GM21390 (cell line): ENCODE results near the gene EHMT1.
"Not testable (repeated sequence)": the region's sequence is repeated elsewhere in the genome, so short reads cannot be mapped to it uniquely, and the experiment has no call there.

Experiments used
- ATAC-seq: cut with Tn5 transposase; IDR thresholded peaks from one replicate; pipeline ENCODE4 v1.9.1; 2021; ENCODE audit not compliant: unreplicated experiment

EHMT1 gene

GRCh38 chr9:137614631-137615386 is 4.0 kb upstream of the EHMT1 start:
- no peak for ATAC-seq

GRCh38 chr9:137615387-137615871 is 3.4 kb upstream of the EHMT1 start:
- ATAC-seq = no peak

GRCh38 chr9:137619240-137620047 is 639 bp downstream of the EHMT1 start:
- ATAC-seq = peak; percentile 15

- ATAC-seq = no peak
These were observed 1.2 kb downstream of the EHMT1 start for GRCh38 chr9:137620048-137620405.

DNA sequence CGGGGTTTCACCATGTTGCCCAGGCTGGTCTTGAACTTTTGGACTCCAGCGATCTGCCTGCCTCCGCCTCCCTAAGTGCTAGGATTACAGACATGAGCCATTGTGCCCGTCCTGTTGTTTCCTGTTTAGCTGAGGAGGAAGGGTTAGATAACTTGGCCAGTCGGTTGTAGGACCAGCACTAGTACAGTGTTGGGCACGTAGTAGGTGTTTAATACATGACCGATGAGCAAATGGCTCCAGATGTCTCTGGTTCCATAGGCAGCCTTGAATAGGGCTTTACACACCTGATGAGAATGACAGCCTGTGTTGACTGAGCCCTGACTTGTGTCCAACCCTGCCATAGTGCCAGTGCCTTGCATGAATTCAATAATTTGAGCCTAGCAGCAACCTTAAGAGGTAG is 1.8 kb downstream of the EHMT1 start:
- ATAC-seq = no peak

DNA sequence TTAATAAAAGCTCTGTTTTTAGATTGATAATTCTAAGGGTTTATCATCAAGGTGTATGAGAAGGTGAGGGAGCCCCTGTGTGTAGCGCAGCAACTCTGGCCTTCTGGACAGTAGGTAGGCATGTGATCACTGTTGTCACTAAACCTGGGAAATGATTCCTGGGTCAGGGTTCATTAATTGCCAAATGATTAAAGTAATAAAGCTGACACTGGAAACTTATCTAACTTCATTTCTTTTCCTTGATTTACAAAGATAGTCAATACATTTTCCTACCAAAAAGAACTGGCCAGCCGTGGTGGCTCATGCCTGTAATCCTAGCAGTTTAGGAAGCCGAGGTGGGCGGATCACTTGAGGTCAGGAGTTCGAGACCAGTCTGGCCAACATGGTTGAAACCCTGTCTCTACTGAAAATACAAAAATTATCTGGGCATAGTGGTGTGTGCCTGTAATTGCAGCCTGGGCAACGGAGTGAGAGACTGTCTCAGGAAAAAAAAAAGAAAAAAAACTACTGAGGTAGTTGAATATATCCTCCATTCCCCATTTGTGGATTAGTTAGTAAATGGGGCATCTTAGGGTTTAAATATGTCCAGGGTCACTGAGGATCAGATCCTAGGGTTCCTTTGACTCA is 2.4 kb downstream of the EHMT1 start:
- ATAC-seq = no peak

- not testable (repeated sequence) for ATAC-seq
These were observed 3.4 kb downstream of the EHMT1 start for GRCh38 chr9:137622211-137622610.

DNA sequence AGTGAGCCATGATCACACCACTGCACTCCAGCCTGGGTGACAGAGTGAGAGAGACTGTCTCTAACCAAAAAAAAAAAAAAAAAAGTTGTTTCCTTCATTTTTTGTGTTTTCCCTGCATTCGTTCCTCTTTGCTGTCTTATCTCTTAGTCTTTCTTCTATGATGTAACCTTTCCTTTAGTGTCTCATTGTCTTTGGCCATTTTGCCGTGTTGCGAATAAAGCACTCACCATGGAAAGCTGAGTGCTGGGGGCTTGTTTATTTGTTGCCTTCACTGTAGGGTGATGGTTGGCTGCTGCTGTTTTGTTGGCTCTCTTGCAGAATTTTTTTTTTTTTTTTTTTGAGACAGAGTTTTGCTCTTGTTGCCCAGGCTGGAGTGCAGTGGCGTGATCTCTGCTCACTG is 7.7 kb downstream of the EHMT1 start:
- no peak for ATAC-seq

- not testable (repeated sequence) for ATAC-seq
These were observed 8.6 kb downstream of the EHMT1 start for GRCh38 chr9:137627406-137627805.

DNA sequence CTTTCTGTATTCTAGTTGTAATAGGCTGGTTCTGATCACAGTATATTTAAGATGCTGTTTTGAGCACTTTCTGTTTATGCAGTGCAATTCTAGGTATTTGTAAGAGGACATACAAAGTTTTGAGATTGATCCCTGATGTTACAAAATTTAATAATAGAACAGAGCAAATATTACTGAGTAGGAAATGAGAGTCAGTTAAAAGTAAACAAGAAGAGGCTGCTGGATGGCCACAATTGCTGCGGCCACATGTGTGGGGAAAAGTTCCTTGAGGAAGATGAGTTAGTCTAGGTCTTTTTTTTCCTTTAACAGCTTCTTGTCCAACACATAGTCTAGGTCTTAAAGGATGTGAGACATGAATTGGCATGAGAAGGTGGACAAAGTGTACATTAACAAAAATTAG is 11.3 kb downstream of the EHMT1 start:
- ATAC-seq = no peak

DNA sequence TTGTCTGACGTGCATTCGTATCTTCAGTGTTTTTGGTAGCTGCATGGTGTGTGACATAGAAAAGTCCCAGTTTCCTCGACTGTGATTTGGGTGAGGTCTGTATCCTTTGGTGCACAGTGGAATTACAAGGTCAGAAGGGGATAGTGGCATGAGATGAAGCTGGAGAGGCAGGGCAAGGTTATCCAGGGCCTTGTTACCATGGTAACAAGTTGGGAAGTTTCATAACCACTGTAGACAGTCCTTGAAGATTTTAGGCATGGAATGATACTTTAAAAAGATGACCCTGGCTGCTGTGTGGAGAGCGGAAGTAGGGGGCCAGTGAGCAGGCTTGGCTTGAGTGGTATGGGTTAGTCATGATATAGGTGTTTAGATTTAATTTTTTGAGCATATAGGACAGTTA is 11.9 kb downstream of the EHMT1 start:
- no peak for ATAC-seq

GRCh38 chr9:137631345-137632229 is 12.8 kb downstream of the EHMT1 start:
- no peak for ATAC-seq

GRCh38 chr9:137632230-137633161 is 13.7 kb downstream of the EHMT1 start:
- no peak for ATAC-seq

- no peak for ATAC-seq
These were observed 15.2 kb downstream of the EHMT1 start for GRCh38 chr9:137634016-137634415.

GRCh38 chr9:137638680-137639079 is 19.9 kb downstream of the EHMT1 start:
- ATAC-seq = no peak

DNA sequence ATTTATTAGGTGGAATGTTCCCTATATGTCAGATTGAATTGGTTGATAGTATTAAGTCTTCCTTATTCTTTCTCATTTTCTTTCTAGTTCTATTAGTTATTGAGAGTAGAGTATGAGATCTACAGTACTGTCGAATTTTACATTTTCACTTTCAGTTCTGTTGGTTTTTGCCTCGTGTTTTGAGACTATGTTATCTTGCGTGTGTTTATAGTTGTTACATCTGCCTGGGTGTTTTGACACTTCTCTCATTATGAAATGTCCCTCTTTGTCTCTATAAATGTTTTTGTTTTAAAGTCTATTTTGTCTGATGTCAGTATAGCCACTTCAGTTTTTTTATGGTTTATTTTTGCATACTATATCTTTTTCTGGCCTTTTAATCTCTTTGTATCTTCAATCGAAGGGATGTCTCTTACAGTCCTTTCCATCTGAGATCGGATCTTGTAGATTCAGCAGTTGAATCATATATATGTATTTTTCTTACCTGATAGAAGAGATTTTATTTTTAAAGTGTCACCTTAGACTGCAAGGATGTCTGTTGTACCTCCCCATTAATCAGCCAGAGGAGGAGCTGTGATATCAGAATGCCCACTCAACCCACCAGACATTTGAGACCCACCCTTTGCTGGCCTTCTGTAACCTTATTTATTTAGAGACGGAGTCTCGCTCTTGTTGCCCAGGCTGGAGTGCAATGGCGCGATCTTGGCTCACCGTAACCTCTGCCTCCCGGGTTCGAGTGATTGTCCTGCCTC is 20.7 kb downstream of the EHMT1 start:
- ATAC-seq = peak; percentile 57

DNA sequence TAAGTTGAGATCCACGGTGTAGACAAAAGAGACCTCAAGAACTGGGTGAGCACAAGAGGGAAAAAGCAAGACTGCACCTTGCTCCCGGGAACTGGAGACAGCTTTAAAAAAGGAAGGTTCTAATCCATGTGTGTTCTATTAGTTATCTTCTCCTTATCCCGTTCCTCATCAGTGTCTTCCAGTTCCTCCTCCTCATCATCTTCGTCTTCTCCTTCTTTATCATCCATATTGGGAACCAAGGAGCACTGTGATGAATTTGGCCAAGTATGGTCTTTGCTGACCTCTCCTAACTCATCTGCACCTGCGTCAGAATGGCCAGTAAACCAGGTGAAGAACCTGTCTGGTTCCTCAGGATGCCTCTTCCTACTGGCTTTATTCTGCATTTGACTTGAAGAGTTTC is 22.1 kb downstream of the EHMT1 start:
- no peak for ATAC-seq

DNA sequence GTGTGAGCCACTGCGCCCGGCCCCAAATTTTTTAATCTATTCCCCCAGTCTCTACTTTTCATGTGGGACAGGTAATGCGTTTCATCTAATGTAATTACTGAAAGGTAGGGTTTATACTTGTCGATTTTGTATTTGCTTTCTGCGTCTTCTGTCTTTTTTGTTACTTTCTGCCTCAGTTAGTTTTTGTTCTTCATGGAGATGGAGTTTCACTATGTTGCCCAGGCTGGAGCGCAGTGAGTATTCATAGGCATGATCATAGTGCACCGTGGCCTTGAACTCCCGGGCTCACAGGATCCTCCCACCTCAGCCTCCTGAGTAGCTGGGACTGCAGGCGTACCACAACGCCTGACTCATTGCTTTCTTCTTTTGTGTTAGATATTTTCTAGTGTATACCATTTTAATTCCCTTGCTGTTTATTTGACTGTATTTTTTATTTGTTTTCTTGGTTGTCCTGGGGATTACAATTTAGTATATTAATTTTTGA is 23.4 kb downstream of the EHMT1 start:
- ATAC-seq = no peak

- ATAC-seq = no peak
These were observed 24.1 kb downstream of the EHMT1 start for GRCh38 chr9:137642892-137643291.
